H1 (cell line): ENCODE measurements around the gene PECR. TPM values are rescaled to one million over a fixed set of nuclear protein-coding genes. Genes with fewer than 3 reads are reported as not detected.

ENCODE experiments used
- ATF3 ChIP-seq: IDR thresholded peaks from 2 replicates; pipeline ENCODE4 v1.6.1; 2011; ENCODE audit warnings: low read depth, mild to moderate bottlenecking, low read length; ENCODE audit not compliant: insufficient read depth
- CTCF ChIP-seq, 3 experiments: IDR thresholded peaks; 1 replicate in 2 of 3; 2 replicates in 1 of 3; pipeline versions ENCODE4 v1.5.1 to v1.6.1; 2011; ENCODE audit warnings: low read length in 3 of 3, mild to moderate bottlenecking in 3 of 3, inconsistent platforms in 2 of 3, low read depth in 1 of 3, moderate library complexity in 1 of 3; ENCODE audit not compliant: insufficient read depth in 1 of 3; ENCODE audit errors: control extremely low read depth in 1 of 3
- EGR1 ChIP-seq: IDR thresholded peaks from 2 replicates; pipeline ENCODE4 v1.6.1; 2011; ENCODE audit warnings: low read depth, low read length, borderline replicate concordance
- FOSL1 ChIP-seq: IDR thresholded peaks from 2 replicates; pipeline ENCODE4 v1.6.1; 2011; ENCODE audit warnings: mild to moderate bottlenecking, low read depth, low read length, moderate library complexity; ENCODE audit not compliant: insufficient read depth
- JUND ChIP-seq: IDR thresholded peaks from 2 replicates; pipeline ENCODE4 v1.6.1; 2011; ENCODE audit warnings: mild to moderate bottlenecking, improper control_type of control experiment, low read length
- KDM1A ChIP-seq: fragments of 200-600, 300-600 bp; sonication (generic); IDR thresholded peaks from 2 replicates; pipeline ENCODE4 v1.7.1; 2016; ENCODE audit warnings: mild to moderate bottlenecking, low read length, borderline replicate concordance
- TAF1 ChIP-seq: IDR thresholded peaks from 2 replicates; pipeline ENCODE4 v1.6.1; 2011; ENCODE audit warnings: mild to moderate bottlenecking, low read depth, low read length
- polyA plus RNA-seq, 7 experiments: library from polyadenylated mRNA; depleted of rRNA in 3 of 7; stranded (reverse) in 5 of 7; unstranded in 2 of 7; fragments of >200 nt in 5 of 7; fragments of 200-250 nt in 2 of 7; gene quantifications; 1 replicate in 5 of 7; 2 replicates in 1 of 7; 4 replicates in 1 of 7; pipeline versions ENCODE4 v1.2.1 to v1.2.3, GENCODE V29; 2011 to 2013; ENCODE audit warnings: missing spikeins in 2 of 7, mixed read lengths in 2 of 7
- total RNA-seq: library from RNA; stranded (reverse); fragmentation: NEBNext Ultra II Directional; extraction: Animal tissue kit (Norgen Biotek cat#: 25700); gene quantifications from 2 replicates; pipeline ENCODE4 v1.2.1, GENCODE V29; 2021

PECR gene
- total and polyA plus RNA-seq, 2 of the 8 experiments (the other 6 are each of a cell fraction or from before 2014, with no cell fraction given): 15.9 to 19.2 TPM

GRCh38 chr2:216086207-216086893 is 4.7 kb upstream of the PECR start (continued):
- TF ChIP-seq CTCF (IDR thresholded peaks at IDR 0.05; ENCODE audit: control extremely low read depth in 1 of 3, insufficient read depth in 1 of 3, low read depth in 1 of 3, low read length in 3 of 3) (no peak), KDM1A (no peak), EGR1 (no peak), JUND (no peak), ATF3 (no peak), TAF1 (no peak), FOSL1 (no peak)
